ENCODE results near the gene PERCC1. TPM values are rescaled to one million over a fixed set of nuclear protein-coding genes. Genes with fewer than 3 reads are reported as not detected.

Gene PERCC1
- total and polyA plus RNA-seq, 2 of the 4 experiments (the other 2 are of a cell fraction): not detected

DNA sequence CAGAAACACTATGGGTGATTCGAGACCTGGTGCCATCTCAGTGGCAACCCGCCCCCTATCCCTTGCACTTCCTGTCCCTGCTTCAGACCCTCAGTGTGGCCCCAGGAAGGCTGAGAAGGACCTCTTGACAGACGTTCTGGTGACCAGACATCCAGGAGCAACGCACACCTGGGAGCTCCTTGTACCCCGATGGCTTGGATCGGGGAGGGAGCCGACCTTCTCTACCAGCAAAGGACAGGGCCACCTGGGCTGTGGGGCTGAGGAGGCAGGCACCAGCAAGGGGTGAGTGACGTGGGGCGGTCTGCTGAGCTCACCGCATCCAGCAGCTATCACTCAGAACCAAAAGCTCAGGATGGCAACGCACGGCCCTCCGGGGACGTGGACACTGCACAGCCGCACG lies 43.5 kb upstream of the PERCC1 start:
- H3K4me1 ChIP-seq (ENCODE audit: control insufficient read depth, insufficient read depth, low read length): no peaks in the 10 kb centered on the region
- no peak overlapping the region for H3K14ac ChIP-seq (replicated peaks; ENCODE audit: low read depth, low read length)
- TF ChIP-seq NFE2L2 (IDR thresholded peaks at IDR 0.05; ENCODE audit: low read depth, low read length): no peak
- no peak for TF ChIP-seq RAD21 (IDR thresholded peaks at IDR 0.05; ENCODE audit: low read length)
- no peak for TF ChIP-seq POLR2A (IDR thresholded peaks at IDR 0.05; ENCODE audit: low read depth, low read length)
- TF ChIP-seq, protein P1, sequence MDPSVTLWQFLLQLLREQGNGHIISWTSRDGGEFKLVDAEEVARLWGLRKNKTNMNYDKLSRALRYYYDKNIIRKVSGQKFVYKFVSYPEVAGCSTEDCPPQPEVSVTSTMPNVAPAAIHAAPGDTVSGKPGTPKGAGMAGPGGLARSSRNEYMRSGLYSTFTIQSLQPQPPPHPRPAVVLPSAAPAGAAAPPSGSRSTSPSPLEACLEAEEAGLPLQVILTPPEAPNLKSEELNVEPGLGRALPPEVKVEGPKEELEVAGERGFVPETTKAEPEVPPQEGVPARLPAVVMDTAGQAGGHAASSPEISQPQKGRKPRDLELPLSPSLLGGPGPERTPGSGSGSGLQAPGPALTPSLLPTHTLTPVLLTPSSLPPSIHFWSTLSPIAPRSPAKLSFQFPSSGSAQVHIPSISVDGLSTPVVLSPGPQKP (IDR thresholded peaks at IDR 0.05; ENCODE audit: borderline replicate concordance, low read depth, low read length): no peak
- TF ChIP-seq CEBPB (IDR thresholded peaks at IDR 0.05; ENCODE audit: low read depth, low read length): no peak
- TF ChIP-seq SMC3 (IDR thresholded peaks at IDR 0.05; ENCODE audit: low read depth, low read length): no peak
- TF ChIP-seq RCOR1 (IDR thresholded peaks at IDR 0.05; ENCODE audit: insufficient replicate concordance, low read length): no peak
- no peak for TF ChIP-seq MXI1 (IDR thresholded peaks at IDR 0.05; ENCODE audit: borderline replicate concordance, low read depth, low read length)
- TF ChIP-seq MAFK (IDR thresholded peaks at IDR 0.05; ENCODE audit: low read depth, low read length): no peak
- no peak for TF ChIP-seq CHD1 (IDR thresholded peaks at IDR 0.05; ENCODE audit: low read depth, low read length)
- TF ChIP-seq FOS (IDR thresholded peaks at IDR 0.05; ENCODE audit: low read depth, low read length): no peak
- TF ChIP-seq BHLHE40 (IDR thresholded peaks at IDR 0.05; ENCODE audit: low read depth, low read length): no peak
- TF ChIP-seq, protein P2, sequence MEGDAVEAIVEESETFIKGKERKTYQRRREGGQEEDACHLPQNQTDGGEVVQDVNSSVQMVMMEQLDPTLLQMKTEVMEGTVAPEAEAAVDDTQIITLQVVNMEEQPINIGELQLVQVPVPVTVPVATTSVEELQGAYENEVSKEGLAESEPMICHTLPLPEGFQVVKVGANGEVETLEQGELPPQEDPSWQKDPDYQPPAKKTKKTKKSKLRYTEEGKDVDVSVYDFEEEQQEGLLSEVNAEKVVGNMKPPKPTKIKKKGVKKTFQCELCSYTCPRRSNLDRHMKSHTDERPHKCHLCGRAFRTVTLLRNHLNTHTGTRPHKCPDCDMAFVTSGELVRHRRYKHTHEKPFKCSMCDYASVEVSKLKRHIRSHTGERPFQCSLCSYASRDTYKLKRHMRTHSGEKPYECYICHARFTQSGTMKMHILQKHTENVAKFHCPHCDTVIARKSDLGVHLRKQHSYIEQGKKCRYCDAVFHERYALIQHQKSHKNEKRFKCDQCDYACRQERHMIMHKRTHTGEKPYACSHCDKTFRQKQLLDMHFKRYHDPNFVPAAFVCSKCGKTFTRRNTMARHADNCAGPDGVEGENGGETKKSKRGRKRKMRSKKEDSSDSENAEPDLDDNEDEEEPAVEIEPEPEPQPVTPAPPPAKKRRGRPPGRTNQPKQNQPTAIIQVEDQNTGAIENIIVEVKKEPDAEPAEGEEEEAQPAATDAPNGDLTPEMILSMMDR (conservative IDR thresholded peaks at IDR 0.05; ENCODE audit: low read depth, low read length): no peak
- no peak for TF ChIP-seq RFX5 (IDR thresholded peaks at IDR 0.05; ENCODE audit: low read depth, low read length)
- TF ChIP-seq MAZ (IDR thresholded peaks at IDR 0.05; ENCODE audit: borderline replicate concordance, low read depth, low read length): no peak
- TF ChIP-seq, protein P3, sequence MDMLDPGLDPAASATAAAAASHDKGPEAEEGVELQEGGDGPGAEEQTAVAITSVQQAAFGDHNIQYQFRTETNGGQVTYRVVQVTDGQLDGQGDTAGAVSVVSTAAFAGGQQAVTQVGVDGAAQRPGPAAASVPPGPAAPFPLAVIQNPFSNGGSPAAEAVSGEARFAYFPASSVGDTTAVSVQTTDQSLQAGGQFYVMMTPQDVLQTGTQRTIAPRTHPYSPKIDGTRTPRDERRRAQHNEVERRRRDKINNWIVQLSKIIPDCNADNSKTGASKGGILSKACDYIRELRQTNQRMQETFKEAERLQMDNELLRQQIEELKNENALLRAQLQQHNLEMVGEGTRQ (IDR thresholded peaks at IDR 0.05; ENCODE audit: low read depth, low read length): no peak
- dilution Hi-C loops (cut with HindIII; ENCODE audit: low sequenced_read_pairs, unreplicated experiment): no loop called here
- no peak for DNase-seq
- BruUV-seq (replicated peaks): no TSS peak
- H3K27ac ChIP-seq (ENCODE audit: insufficient read depth, low read length): no peak overlapping the region
- ATAC-seq (ENCODE audit: low read depth): no peak
- no peaks in the 10 kb centered on the region for H3K9me3 ChIP-seq (ENCODE audit: control insufficient read depth, insufficient read depth, low read length)
- no peak overlapping the region for H3K4me3 ChIP-seq (ENCODE audit: insufficient read depth, low read depth, low read length)
- H3K36me3 ChIP-seq (ENCODE audit: control insufficient read depth, insufficient read depth, low read length): peaks cover 34% of the 10 kb centered on the region
- no peak overlapping the region for H2BK15ac ChIP-seq (ENCODE audit: low read depth, low read length)
- no peak overlapping the region for H2BK20ac ChIP-seq (ENCODE audit: low read depth, low read length)
- H2BK120ac ChIP-seq (ENCODE audit: low read depth, low read length): no peak overlapping the region
- intact Hi-C loops (cut with micrococcal nuclease): no loop called here
- H4K20me1 ChIP-seq (ENCODE audit: insufficient read depth, low read length): no peaks in the 10 kb centered on the region
- H2AFZ ChIP-seq (replicated peaks; ENCODE audit: low read length, poor library complexity): no peak overlapping the region
- no peak overlapping the region for H2AK5ac ChIP-seq (ENCODE audit: low read depth, low read length)
- no peak overlapping the region for H4K8ac ChIP-seq (ENCODE audit: low read depth in 2 of 2, low read length in 2 of 2)
- H3K4ac ChIP-seq (ENCODE audit: low read depth, low read length): no peak overlapping the region
- H2BK5ac ChIP-seq (ENCODE audit: low read depth, low read length, poor library complexity, severe bottlenecking): no peak overlapping the region
- no peak overlapping the region for H3K56ac ChIP-seq (ENCODE audit: extremely low read depth, insufficient read depth, low read length)
- in situ Hi-C loops (cut with MboI; ENCODE audit: low sequenced_read_pairs): no loop called here
- no peak overlapping the region for H3K9ac ChIP-seq (ENCODE audit: low read depth, low read length)
- WGBS, 2 experiments (ENCODE audit: extremely low coverage in 2 of 2, insufficient read length in 1 of 2): 87% methylated on average over 11 of the region's 16 CpGs; no CpG with 5 or more reads in 1 of the 2 experiments
- no peak overlapping the region for H2AK9ac ChIP-seq (replicated peaks; ENCODE audit: low read depth, low read length, poor library complexity)
- no peak overlapping the region for H3K18ac ChIP-seq (ENCODE audit: low read depth, low read length)
- H4K91ac ChIP-seq (ENCODE audit: insufficient read depth, low read depth, low read length): no peak overlapping the region
- H3K4me2 ChIP-seq (ENCODE audit: low read depth, low read length): no peak overlapping the region
- H3K23ac ChIP-seq (ENCODE audit: low read depth, low read length): no peak overlapping the region
- CTCF ChIA-PET: no interaction called here
- H3K9me1 ChIP-seq (ENCODE audit: insufficient read depth, low read length): 0 out of 2 replicates have a peak, but pooled peaks cover 2% of the 10 kb centered on the region
- POLR2A ChIA-PET (ENCODE audit: unreplicated experiment): no interaction called here
- no peaks in the 10 kb centered on the region for H3K27me3 ChIP-seq (ENCODE audit: control insufficient read depth, insufficient read depth, low read length)
- H4K5ac ChIP-seq (ENCODE audit: low read depth, low read length): no peak overlapping the region
- H3K79me1 ChIP-seq (ENCODE audit: low read depth in 1 of 2, low read length in 2 of 2): no peaks in the 10 kb centered on the region; a peak in 1 of 4 replicates

Measured in IMR-90 (cell line).